ENCODE data around the gene NOL6. TPM values are rescaled to one million over a fixed set of nuclear protein-coding genes. Genes with fewer than 3 reads are reported as not detected.

NOL6 gene
- total RNA-seq, 1 donor from 2014 or later: 60.1 TPM

DNA sequence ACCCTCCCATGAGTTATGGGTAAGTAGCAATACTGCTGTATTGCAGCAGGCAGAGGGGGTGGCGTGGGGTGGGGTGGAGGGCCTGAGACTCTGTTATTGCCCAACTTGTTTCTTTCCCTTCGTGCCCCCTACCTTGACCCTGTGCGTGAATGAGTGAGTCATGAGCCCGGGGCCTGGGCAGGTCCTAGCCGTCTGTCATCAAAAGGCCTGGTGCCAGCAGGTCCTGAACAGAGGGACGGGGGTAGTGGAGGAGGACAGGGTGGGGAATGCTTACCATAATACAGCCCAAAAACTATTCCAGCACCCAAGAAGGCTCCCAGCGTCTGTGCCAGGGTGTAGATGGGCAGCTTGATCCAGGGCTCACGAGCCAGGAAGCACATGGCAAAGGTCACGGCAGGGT lies 30.7 kb downstream of the NOL6 start:
- Histone ChIP-seq H3K9ac (ENCODE audit: low read length) (no peak overlapping the region), H4K20me1 (ENCODE audit: insufficient read depth, low read length) (no peaks in the 10 kb centered on the region), H3K4me3 (ENCODE audit: insufficient read depth, low read depth, low read length) (no peak overlapping the region), H3K79me2 (ENCODE audit: insufficient read depth, low read length) (no peaks in the 10 kb centered on the region), H3K27me3 (ENCODE audit: insufficient read depth, low read length) (peaks cover 3% of the 10 kb centered on the region), H3K36me3 (ENCODE audit: insufficient read depth, low read length) (no peaks in the 10 kb centered on the region), H3K27ac (ENCODE audit: low read depth, low read length) (no peak overlapping the region), H3K4me2 (ENCODE audit: low read length) (no peak overlapping the region), H3K9me3 (ENCODE audit: insufficient read depth, low read depth, low read length) (no peaks in the 10 kb centered on the region), H3K4me1 (ENCODE audit: insufficient read depth, low read length) (peaks cover 15% of the 10 kb centered on the region), H2AFZ (ENCODE audit: low read depth, low read length) (no peak overlapping the region)
- H3K4me1 Mint-ChIP-seq (ENCODE audit: low read depth, unreplicated experiment): peaks cover 26% of the 10 kb centered on the region
- H3K36me3 Mint-ChIP-seq (ENCODE audit: low read depth, unreplicated experiment): peaks cover 2% of the 10 kb centered on the region
- peaks cover 38% of the 10 kb centered on the region for H3K27me3 Mint-ChIP-seq (ENCODE audit: low read depth, unreplicated experiment)
- FAIRE-seq (no peak), DNase-seq (ENCODE audit: low read depth) (no peak)
- H3K27ac Mint-ChIP-seq (ENCODE audit: unreplicated experiment): no peak overlapping the region
- H3K9me3 Mint-ChIP-seq (ENCODE audit: unreplicated experiment): peaks cover 2% of the 10 kb centered on the region
- TF ChIP-seq, protein P1, sequence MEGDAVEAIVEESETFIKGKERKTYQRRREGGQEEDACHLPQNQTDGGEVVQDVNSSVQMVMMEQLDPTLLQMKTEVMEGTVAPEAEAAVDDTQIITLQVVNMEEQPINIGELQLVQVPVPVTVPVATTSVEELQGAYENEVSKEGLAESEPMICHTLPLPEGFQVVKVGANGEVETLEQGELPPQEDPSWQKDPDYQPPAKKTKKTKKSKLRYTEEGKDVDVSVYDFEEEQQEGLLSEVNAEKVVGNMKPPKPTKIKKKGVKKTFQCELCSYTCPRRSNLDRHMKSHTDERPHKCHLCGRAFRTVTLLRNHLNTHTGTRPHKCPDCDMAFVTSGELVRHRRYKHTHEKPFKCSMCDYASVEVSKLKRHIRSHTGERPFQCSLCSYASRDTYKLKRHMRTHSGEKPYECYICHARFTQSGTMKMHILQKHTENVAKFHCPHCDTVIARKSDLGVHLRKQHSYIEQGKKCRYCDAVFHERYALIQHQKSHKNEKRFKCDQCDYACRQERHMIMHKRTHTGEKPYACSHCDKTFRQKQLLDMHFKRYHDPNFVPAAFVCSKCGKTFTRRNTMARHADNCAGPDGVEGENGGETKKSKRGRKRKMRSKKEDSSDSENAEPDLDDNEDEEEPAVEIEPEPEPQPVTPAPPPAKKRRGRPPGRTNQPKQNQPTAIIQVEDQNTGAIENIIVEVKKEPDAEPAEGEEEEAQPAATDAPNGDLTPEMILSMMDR (IDR thresholded peaks at IDR 0.05; ENCODE audit: insufficient read depth, low read depth, low read length): no peak
- no peak for TF ChIP-seq EZH2 (IDR thresholded peaks at IDR 0.05; ENCODE audit: insufficient read depth, low read length)
- no peak overlapping the region for H3K4me3 Mint-ChIP-seq (ENCODE audit: unreplicated experiment)

DNA sequence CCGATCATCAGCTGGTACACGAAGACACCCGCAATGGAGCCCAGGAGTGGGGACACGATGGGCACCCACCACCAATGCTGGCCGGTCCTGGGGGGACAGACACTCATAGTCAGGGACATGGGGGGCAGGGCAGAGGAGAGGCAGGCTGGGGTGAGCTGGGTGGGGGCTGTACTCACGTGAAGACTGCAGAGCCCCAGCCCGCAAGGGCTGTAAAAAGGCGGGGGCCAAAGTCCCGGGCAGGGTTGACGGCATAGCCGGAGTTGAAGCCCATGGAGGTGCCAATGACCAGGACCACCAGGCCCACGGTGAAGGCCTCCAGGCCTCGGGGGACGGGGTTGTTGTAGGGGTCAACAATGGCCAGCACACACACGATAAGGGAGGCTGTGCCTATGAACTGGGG lies 31.6 kb downstream of the NOL6 start:
- Histone ChIP-seq H3K4me1 (ENCODE audit: insufficient read depth, low read length) (peaks cover 8% of the 10 kb centered on the region), H3K27ac (ENCODE audit: low read depth, low read length) (no peak overlapping the region), H3K9me3 (ENCODE audit: insufficient read depth, low read depth, low read length) (no peaks in the 10 kb centered on the region), H4K20me1 (ENCODE audit: insufficient read depth, low read length) (no peaks in the 10 kb centered on the region), H3K9ac (ENCODE audit: low read length) (no peak overlapping the region), H3K79me2 (ENCODE audit: insufficient read depth, low read length) (no peaks in the 10 kb centered on the region), H3K4me3 (ENCODE audit: insufficient read depth, low read depth, low read length) (no peak overlapping the region), H3K4me2 (ENCODE audit: low read length) (no peak overlapping the region), H3K36me3 (ENCODE audit: insufficient read depth, low read length) (no peaks in the 10 kb centered on the region), H2AFZ (ENCODE audit: low read depth, low read length) (no peak overlapping the region), H3K27me3 (ENCODE audit: insufficient read depth, low read length) (peaks cover 3% of the 10 kb centered on the region)
- peaks cover 21% of the 10 kb centered on the region for H3K4me1 Mint-ChIP-seq (ENCODE audit: low read depth, unreplicated experiment)
- no peak overlapping the region for H3K4me3 Mint-ChIP-seq (ENCODE audit: unreplicated experiment)
- peaks cover 44% of the 10 kb centered on the region for H3K27me3 Mint-ChIP-seq (ENCODE audit: low read depth, unreplicated experiment)
- TF ChIP-seq EZH2 (IDR thresholded peaks at IDR 0.05; ENCODE audit: insufficient read depth, low read length): no peak
- TF ChIP-seq, protein P1 (IDR thresholded peaks at IDR 0.05; ENCODE audit: insufficient read depth, low read depth, low read length): no peak
- DNase-seq (ENCODE audit: low read depth) (no peak), FAIRE-seq (no peak)
- H3K9me3 Mint-ChIP-seq (ENCODE audit: unreplicated experiment): peaks cover 4% of the 10 kb centered on the region
- no peak overlapping the region for H3K27ac Mint-ChIP-seq (ENCODE audit: unreplicated experiment)
- H3K36me3 Mint-ChIP-seq (ENCODE audit: low read depth, unreplicated experiment): peaks cover 2% of the 10 kb centered on the region

DNA sequence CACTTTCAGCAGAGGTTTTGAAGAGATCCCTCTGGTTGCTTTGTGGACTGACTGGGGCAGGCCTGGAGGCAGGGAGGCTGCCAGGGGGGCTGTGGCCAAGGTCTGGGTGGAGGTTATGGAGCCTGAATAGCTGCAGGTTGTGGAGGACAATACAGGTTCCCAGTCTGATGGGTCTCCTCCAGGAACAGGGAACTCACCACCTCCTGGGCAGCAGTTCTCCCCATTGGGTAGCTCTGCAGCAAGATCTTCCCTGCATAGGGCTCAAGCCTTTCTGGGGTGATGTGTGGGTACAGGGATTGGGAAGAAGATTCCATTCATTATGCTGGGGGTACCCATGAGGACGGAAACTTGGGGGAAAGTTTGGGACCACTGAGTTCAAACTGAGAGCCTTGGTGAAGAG lies 33.1 kb downstream of the NOL6 start:
- Histone ChIP-seq H3K9me3 (ENCODE audit: insufficient read depth, low read depth, low read length) (no peaks in the 10 kb centered on the region), H4K20me1 (ENCODE audit: insufficient read depth, low read length) (no peaks in the 10 kb centered on the region), H3K9ac (ENCODE audit: low read length) (no peak overlapping the region), H3K4me3 (ENCODE audit: insufficient read depth, low read depth, low read length) (no peak overlapping the region), H2AFZ (ENCODE audit: low read depth, low read length) (no peak overlapping the region), H3K27ac (ENCODE audit: low read depth, low read length) (no peak overlapping the region), H3K79me2 (ENCODE audit: insufficient read depth, low read length) (no peaks in the 10 kb centered on the region), H3K27me3 (ENCODE audit: insufficient read depth, low read length) (peaks cover 7% of the 10 kb centered on the region), H3K36me3 (ENCODE audit: insufficient read depth, low read length) (no peaks in the 10 kb centered on the region), H3K4me1 (ENCODE audit: insufficient read depth, low read length) (no peaks in the 10 kb centered on the region), H3K4me2 (ENCODE audit: low read length) (no peak overlapping the region)
- H3K4me1 Mint-ChIP-seq (ENCODE audit: low read depth, unreplicated experiment): peaks cover 7% of the 10 kb centered on the region
- TF ChIP-seq EZH2 (IDR thresholded peaks at IDR 0.05; ENCODE audit: insufficient read depth, low read length): no peak
- TF ChIP-seq, protein P1 (IDR thresholded peaks at IDR 0.05; ENCODE audit: insufficient read depth, low read depth, low read length): no peak
- DNase-seq (ENCODE audit: low read depth): no peak
- H3K4me3 Mint-ChIP-seq (ENCODE audit: unreplicated experiment): no peak overlapping the region
- no peak overlapping the region for H3K27ac Mint-ChIP-seq (ENCODE audit: unreplicated experiment)
- FAIRE-seq: no peak
- H3K36me3 Mint-ChIP-seq (ENCODE audit: low read depth, unreplicated experiment): peaks cover 2% of the 10 kb centered on the region
- peaks cover 4% of the 10 kb centered on the region for H3K9me3 Mint-ChIP-seq (ENCODE audit: unreplicated experiment)
- peaks cover 56% of the 10 kb centered on the region for H3K27me3 Mint-ChIP-seq (ENCODE audit: low read depth, unreplicated experiment)
